ENCODE results near the gene ATG9B. TPM values are rescaled to one million over a fixed set of nuclear protein-coding genes. Genes with fewer than 3 reads are reported as not detected.

Gene ATG9B
- total and polyA plus RNA-seq, 10 donors, result 0.66 to 3.8 (median 2.4) TPM

DNA sequence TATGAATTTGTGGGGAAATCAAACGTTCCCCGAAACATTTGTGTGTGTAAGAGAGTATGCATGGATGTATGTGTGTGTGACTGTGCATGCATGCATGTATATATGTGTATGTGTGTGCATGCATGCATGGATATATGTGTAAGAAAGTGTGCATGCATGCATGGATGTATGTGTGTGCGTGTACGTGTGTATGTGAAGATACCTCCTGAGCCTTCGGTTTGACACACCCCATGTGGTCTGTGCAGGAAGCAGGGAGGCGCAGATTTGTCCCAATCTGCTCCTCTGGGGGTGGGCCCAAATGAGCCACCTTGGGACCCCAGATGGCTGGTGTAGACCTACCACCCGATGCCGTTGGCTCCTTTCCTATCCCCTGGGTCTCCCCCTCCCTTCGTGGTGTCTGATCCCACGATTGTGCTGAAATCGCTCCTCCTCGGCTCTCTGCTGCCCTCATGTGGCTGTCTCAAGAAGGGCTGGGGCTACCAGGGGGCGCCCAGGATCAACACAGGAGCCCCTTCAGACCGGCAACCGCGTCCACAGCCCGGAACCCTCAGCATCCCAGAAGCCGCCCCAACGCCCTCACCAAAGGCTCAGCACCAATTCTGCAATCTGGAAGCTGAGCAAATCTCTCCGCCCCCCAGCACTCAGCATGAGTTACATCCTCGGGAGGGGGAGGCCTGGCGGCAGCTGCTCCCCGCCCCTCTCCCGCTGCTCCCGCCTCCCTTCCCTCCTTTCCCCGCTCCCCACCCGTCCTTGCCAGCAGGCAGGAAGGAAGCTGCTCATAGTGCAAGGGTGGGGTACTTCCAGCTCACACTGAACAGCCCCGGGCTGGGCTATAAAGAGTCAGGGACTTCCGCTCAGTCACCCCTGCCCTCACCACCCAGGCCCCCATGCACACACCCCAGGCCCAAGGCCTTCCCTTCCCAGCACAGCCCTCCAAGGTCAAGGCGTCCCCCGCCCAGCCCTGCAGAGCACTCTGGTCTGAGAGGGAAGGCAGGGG is 35.8 kb downstream of the ATG9B start:
- Histone ChIP-seq H3K27ac (peak overlapping the region; percentile 49 to 89 (median 83)), H3K36me3 (no peaks in the 10 kb centered on the region), H3K4me3 (peak overlapping the region in 2 of 8 donors; percentile 5 to 41), H3K27me3 (replicated peaks in 1 of 7) (peaks cover 0 to 52% (median 0%) of the 10 kb centered on the region in 7 donors), H3K4me1 (peaks cover 11 to 72% (median 48%) of the 10 kb centered on the region in 6 donors), H3K9me3 (peaks cover 0 to 21% (median 16%) of the 10 kb centered on the region in 8 donors)
- WGBS, 5 donors, result 10 to 24% (median 10%) methylated on average over 12 to 31 of the region's 31 CpGs
- peak; percentile 87 for DNase-seq
- TF ChIP-seq CTCF (IDR thresholded peaks at IDR 0.05 in 8 of 11, conservative IDR thresholded peaks at IDR 0.05 in 3 of 11), result peak; percentile 64 to 94 (median 85)
- no peak for TF ChIP-seq POLR2A (IDR thresholded peaks at IDR 0.05)
- TF ChIP-seq POLR2AphosphoS5 (IDR thresholded peaks at IDR 0.05), result peak; percentile 77 to 81 (median 81)
- intact Hi-C loops (cut with DNase I; ENCODE audit: low total_unique reads), result no loop called here

GRCh38 chr7:150986556-150986955 is 37.7 kb downstream of the ATG9B start:
- H3K9me3 ChIP-seq, result peaks cover 0 to 21% (median 16%) of the 10 kb centered on the region in 8 donors
- intact Hi-C loops (cut with DNase I; ENCODE audit: low total_unique reads), result loop anchor here (2.0 kb wide), 1 partner anchor 88 kb away; no protein-coding TSS in a partner anchor
- no peaks in the 10 kb centered on the region for H3K36me3 ChIP-seq
- peaks cover 0 to 69% (median 4%) of the 10 kb centered on the region in 7 donors for H3K27me3 ChIP-seq (replicated peaks in 1 of 7)
- H3K4me3 ChIP-seq, result no peak overlapping the region
- no peak overlapping the region for H3K27ac ChIP-seq
- H3K4me1 ChIP-seq, result peaks cover 11 to 54% (median 39%) of the 10 kb centered on the region in 6 donors
- no peak for DNase-seq
- no peak for TF ChIP-seq POLR2AphosphoS5 (IDR thresholded peaks at IDR 0.05)
- TF ChIP-seq POLR2A (IDR thresholded peaks at IDR 0.05), result no peak
- TF ChIP-seq CTCF (IDR thresholded peaks at IDR 0.05 in 8 of 11, conservative IDR thresholded peaks at IDR 0.05 in 3 of 11), result no peak
- WGBS, 5 donors, result 58 to 71% (median 66%) methylated on average over 5 of the region's 5 CpGs

- DNase-seq, result no peak
- WGBS, 5 donors, result 8 to 13% (median 10%) methylated on average over 9 to 16 of the region's 16 CpGs
- peaks cover 0 to 16% (median 12%) of the 10 kb centered on the region in 8 donors for H3K9me3 ChIP-seq
- intact Hi-C loops (cut with DNase I; ENCODE audit: low total_unique reads), result loop anchor here (2.0 kb wide), 1 partner anchor 87 kb away; no protein-coding TSS in a partner anchor
- TF ChIP-seq POLR2AphosphoS5 (IDR thresholded peaks at IDR 0.05), result no peak
- peak in 10 of 11 experiments; percentile 31 to 83 (median 69) for TF ChIP-seq CTCF (IDR thresholded peaks at IDR 0.05 in 8 of 11, conservative IDR thresholded peaks at IDR 0.05 in 3 of 11)
- peaks cover 0 to 73% (median 8%) of the 10 kb centered on the region in 7 donors for H3K27me3 ChIP-seq (replicated peaks in 1 of 7)
- H3K4me3 ChIP-seq, result no peak overlapping the region
- H3K4me1 ChIP-seq, result peaks cover 9 to 50% (median 37%) of the 10 kb centered on the region in 6 donors
- H3K27ac ChIP-seq, result no peak overlapping the region
- H3K36me3 ChIP-seq, result no peaks in the 10 kb centered on the region
Measured at GRCh38 chr7:150986099-150986512, 38.2 kb downstream of the ATG9B start.
